WERI-Rb-1 (cell line): ENCODE data around the gene PARVB.

Experiments
- DNase-seq: peaks from one replicate; pipeline ENCODE4 v3.0.0-alpha.2; 2020
- H3K27ac ChIP-seq: fragments of 250-450 bp; sonication (Bioruptor Pico); 2 replicates; pipeline ENCODE4 v1.5.1; 2020; ENCODE audit warnings: mild to moderate bottlenecking, moderate library complexity
- H3K27me3 ChIP-seq: fragments of 250-450 bp; sonication (Bioruptor Pico); 2 replicates; pipeline ENCODE4 v1.5.1; 2021; ENCODE audit warnings: mild to moderate bottlenecking, low read depth, moderate library complexity; ENCODE audit not compliant: insufficient read depth, severe bottlenecking
- H3K36me3 ChIP-seq: fragments of 250-450 bp; sonication (Bioruptor Pico); 2 replicates; pipeline ENCODE4 v1.5.1; 2020; ENCODE audit warnings: mild to moderate bottlenecking, moderate library complexity
- H3K4me3 ChIP-seq: 2 replicates; pipeline ENCODE4 v1.5.1; 2011; ENCODE audit warnings: low read depth, mild to moderate bottlenecking, control low read depth, low read length
- H3K9me3 ChIP-seq: fragments of 250-450 bp; sonication (Bioruptor Pico); 2 replicates; pipeline ENCODE4 v1.5.1; 2021; ENCODE audit warnings: mild to moderate bottlenecking, moderate library complexity; ENCODE audit not compliant: severe bottlenecking
- CTCF ChIP-seq: IDR thresholded peaks from 2 replicates; pipeline ENCODE4 v1.5.1; 2011; ENCODE audit warnings: low read depth, mild to moderate bottlenecking, control low read depth, inconsistent platforms, low read length

The PARVB gene

GRCh38 chr22:44214764-44215163, 190.7 kb downstream of the PARVB start:
- TF ChIP-seq CTCF: no peak
- DNase-seq: no peak
- Histone ChIP-seq H3K4me3 (no peak overlapping the region), H3K9me3 (peaks cover 2% of the 10 kb centered on the region), H3K27me3 (no peaks in the 10 kb centered on the region), H3K27ac (no peak overlapping the region), H3K36me3 (no peaks in the 10 kb centered on the region)

GRCh38 chr22:44215287-44215686, 191.2 kb downstream of the PARVB start:
- no peaks in the 10 kb centered on the region for H3K36me3 ChIP-seq
- H3K27me3 ChIP-seq: no peaks in the 10 kb centered on the region
- TF ChIP-seq CTCF: no peak
- no peak overlapping the region for H3K27ac ChIP-seq
- no peaks in the 10 kb centered on the region for H3K9me3 ChIP-seq
- no peak overlapping the region for H3K4me3 ChIP-seq
- DNase-seq: no peak

GRCh38 chr22:44217346-44217745, 193.2 kb downstream of the PARVB start:
- Histone ChIP-seq H3K27ac (no peak overlapping the region), H3K27me3 (no peaks in the 10 kb centered on the region), H3K4me3 (no peak overlapping the region), H3K36me3 (no peaks in the 10 kb centered on the region), H3K9me3 (peaks cover 7% of the 10 kb centered on the region)
- no peak for DNase-seq
- no peak for TF ChIP-seq CTCF

- Histone ChIP-seq H3K27ac (no peak overlapping the region), H3K9me3 (peaks cover 7% of the 10 kb centered on the region), H3K27me3 (no peaks in the 10 kb centered on the region), H3K36me3 (no peaks in the 10 kb centered on the region), H3K4me3 (no peak overlapping the region)
- no peak for DNase-seq
- no peak for TF ChIP-seq CTCF
Measured at GRCh38 chr22:44218071-44218470, 194.0 kb downstream of the PARVB start.

- Histone ChIP-seq H3K9me3 (peaks cover 7% of the 10 kb centered on the region), H3K36me3 (no peaks in the 10 kb centered on the region), H3K27ac (no peak overlapping the region), H3K4me3 (no peak overlapping the region), H3K27me3 (no peaks in the 10 kb centered on the region)
- no peak for TF ChIP-seq CTCF
- DNase-seq: no peak
Measured at GRCh38 chr22:44219101-44219870, 195.2 kb downstream of the PARVB start.
